NCI-H82 treated with DMSO at 0.1 percent for 48 hours (cell line): Measurements from ENCODE around the gene PIGR.

Source experiments
- DNase-seq: peaks from one replicate; lab custom pipeline; 2025; ENCODE audit not compliant: unreplicated experiment; lab: John Stamatoyannopoulos, UW

PIGR gene

GRCh38 chr1:206961668-206962067 is 15.4 kb upstream of the PIGR start:
- DNase-seq: no peak

- DNase-seq: no peak
Observed at GRCh38 chr1:206960676-206961386, 14.6 kb upstream of the PIGR start.

GRCh38 chr1:206958144-206958543 is 11.9 kb upstream of the PIGR start:
- no peak for DNase-seq

- DNase-seq: no peak
Observed at GRCh38 chr1:206957639-206958038, 11.4 kb upstream of the PIGR start.

GRCh38 chr1:206955476-206956451 is 9.5 kb upstream of the PIGR start:
- DNase-seq: no peak

GRCh38 chr1:206954459-206955342 is 8.4 kb upstream of the PIGR start:
- no peak for DNase-seq

GRCh38 chr1:206953626-206954025 is 7.4 kb upstream of the PIGR start:
- no peak for DNase-seq

- DNase-seq: no peak
Observed at GRCh38 chr1:206953126-206953525, 6.9 kb upstream of the PIGR start.

- DNase-seq: no peak
Observed at GRCh38 chr1:206952171-206952570, 5.9 kb upstream of the PIGR start.

- DNase-seq: no peak
Observed at GRCh38 chr1:206951318-206952100, 5.2 kb upstream of the PIGR start.

GRCh38 chr1:206949641-206950040 is 3.4 kb upstream of the PIGR start:
- no peak for DNase-seq

- DNase-seq: no peak
Observed at GRCh38 chr1:206949208-206949607, 2.9 kb upstream of the PIGR start.

GRCh38 chr1:206947255-206947654 is 989 bp upstream of the PIGR start:
- no peak for DNase-seq

- no peak for DNase-seq
Observed at GRCh38 chr1:206945779-206946178, 487 bp downstream of the PIGR start.

GRCh38 chr1:206944703-206945102 is 1.6 kb downstream of the PIGR start:
- DNase-seq: no peak

- DNase-seq: no peak
Observed at GRCh38 chr1:206941766-206942418, 4.4 kb downstream of the PIGR start.

GRCh38 chr1:206940588-206940936 is 5.7 kb downstream of the PIGR start:
- no peak for DNase-seq

- DNase-seq: no peak
Observed at GRCh38 chr1:206939841-206940587, 6.3 kb downstream of the PIGR start.

GRCh38 chr1:206939131-206939530 is 7.1 kb downstream of the PIGR start:
- DNase-seq: no peak
